Keratinocyte (primary cell): ENCODE results near the gene GBP5.

Source experiments
- CTCF ChIP-seq, 3 experiments: IDR thresholded peaks in 1 of 3; conservative IDR thresholded peaks in 1 of 3; optimal IDR thresholded peaks in 1 of 3; 2 replicates in 2 of 3; 3 replicates in 1 of 3; pipeline versions ENCODE3 to v1.5.1; 2011; ENCODE audit warnings: low read length in 3 of 3, mild to moderate bottlenecking in 3 of 3, moderate library complexity in 2 of 3, control low read depth in 1 of 3, inconsistent platforms in 1 of 3; ENCODE audit not compliant: insufficient read depth in 2 of 3; ENCODE audit errors: extremely low read depth in 1 of 3
- EZH2 ChIP-seq: IDR thresholded peaks from one replicate; pipeline ENCODE4 v1.6.1; 2012; ENCODE audit warnings: inconsistent platforms, mild to moderate bottlenecking, low read length, moderate library complexity

DNA sequence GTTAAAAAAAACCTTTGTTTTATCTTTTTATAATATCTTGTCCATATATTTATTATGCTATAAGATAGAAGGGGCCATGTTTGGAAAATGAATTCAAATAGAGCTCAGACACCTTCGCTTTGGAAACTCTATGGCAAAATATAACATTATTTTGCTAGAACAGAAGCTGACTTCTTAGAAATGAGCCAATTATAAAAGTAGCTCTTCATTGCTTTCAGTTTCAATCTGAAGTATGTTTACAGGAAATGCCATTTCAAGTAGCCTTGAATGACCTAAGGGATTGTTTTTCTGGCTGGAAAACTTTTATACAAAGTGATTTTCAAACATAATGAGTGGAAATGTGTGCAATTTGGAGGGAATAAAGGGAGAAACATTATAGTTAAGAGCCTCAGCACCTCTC lies 37.8 kb upstream of the GBP5 start:
- TF ChIP-seq CTCF (optimal IDR thresholded peaks at IDR 0.05 in 1 of 3, IDR thresholded peaks at IDR 0.05 in 1 of 3, conservative IDR thresholded peaks at IDR 0.05 in 1 of 3; ENCODE audit: extremely low read depth in 1 of 3, insufficient read depth in 2 of 3, low read length in 3 of 3) (no peak), EZH2 (no peak)
